Measurements from ENCODE around the gene RTP3.

The RTP3 gene

DNA sequence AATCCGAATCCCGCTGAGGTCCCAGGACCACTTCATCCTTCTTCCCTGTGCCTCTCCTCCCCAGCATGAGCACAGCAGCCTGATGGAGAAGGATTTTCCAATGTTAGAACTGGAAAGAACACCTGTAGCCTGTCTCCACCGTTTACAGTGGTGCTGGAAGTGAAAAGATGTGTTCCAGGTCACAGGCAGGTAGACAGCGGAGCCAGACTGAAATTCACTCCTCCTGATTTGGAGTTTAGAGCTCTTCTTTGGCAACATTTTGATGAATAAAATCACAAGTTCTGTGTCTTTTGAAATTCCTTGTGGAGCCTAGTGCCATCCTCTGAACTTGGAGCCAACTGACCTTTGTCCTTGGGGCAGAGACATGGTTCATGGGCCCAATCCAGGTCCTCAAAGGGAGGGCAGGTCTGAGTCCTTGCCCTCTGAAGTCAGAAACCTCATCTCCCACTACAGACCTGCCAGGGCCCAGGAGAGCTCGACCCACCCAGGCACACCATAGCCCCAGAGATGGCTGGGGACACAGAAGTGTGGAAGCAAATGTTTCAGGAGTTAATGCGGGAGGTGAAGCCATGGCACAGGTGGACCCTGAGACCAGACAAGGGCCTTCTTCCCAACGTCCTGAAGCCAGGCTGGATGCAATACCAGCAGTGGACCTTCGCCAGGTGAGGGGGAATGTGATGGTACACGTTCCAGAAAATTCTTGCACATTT, at the start of gene RTP3:
Gene RTP3, plus strand, starts transcription at position 421 of the 710 bp plus-strand sequence. Its CDS starts 87 bp downstream, at position 508.
- no peak for DNase-seq (ENCODE audit: low read depth in 1 of 2, low spot score in 1 of 2)

DNA sequence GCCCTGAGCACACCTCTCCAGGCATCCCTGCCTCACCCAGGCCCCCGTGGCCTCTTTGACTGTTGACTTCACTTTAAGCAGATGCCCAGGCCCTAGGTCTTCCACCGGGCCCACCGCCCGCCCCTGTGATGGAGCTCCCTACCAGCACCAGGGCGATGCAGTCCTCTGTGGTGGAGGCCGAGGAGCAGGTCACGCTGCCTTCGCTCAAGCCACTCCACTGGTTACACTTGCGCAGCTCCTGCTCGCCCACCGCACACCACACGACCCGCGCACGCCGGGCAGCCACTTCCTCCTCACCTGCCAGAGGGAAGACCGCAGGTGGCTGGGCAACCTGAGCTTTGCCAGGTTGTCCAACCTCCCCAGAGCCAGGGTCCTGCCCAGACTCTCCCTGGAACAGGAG, 49.1 kb upstream of the RTP3 start:
- DNase-seq (ENCODE audit: low read depth in 1 of 2, low spot score in 1 of 2): no peak

- DNase-seq (ENCODE audit: low read depth in 1 of 2, low spot score in 1 of 2): no peak
Observed at GRCh38 chr3:46449755-46450552, 47.8 kb upstream of the RTP3 start.

- no peak for DNase-seq (ENCODE audit: low read depth in 1 of 2, low spot score in 1 of 2)
Observed at GRCh38 chr3:46453526-46454208, 44.1 kb upstream of the RTP3 start.

DNA sequence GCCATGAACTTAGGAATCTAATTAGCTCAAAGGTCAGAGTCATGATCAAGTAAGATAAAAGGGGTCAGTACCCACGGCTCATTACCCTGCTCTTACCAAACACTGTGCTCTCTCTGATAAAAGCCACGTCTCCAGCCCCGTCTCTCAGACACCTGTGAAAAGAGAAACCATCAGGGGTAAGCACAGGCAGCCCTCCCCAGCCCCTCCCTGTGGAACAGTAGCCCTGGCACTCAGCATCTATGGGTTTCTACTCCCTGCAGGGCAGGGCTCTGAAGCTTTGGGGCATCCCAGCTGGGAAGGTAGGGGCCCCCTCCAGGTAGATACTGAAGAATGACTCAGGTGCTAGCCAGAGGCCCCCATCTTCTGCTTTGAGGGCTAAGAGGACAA, 43.6 kb upstream of the RTP3 start:
- DNase-seq (ENCODE audit: low read depth in 1 of 2, low spot score in 1 of 2): no peak

GRCh38 chr3:46454606-46455005, 43.2 kb upstream of the RTP3 start:
- DNase-seq (ENCODE audit: low read depth in 1 of 2, low spot score in 1 of 2): no peak

DNA sequence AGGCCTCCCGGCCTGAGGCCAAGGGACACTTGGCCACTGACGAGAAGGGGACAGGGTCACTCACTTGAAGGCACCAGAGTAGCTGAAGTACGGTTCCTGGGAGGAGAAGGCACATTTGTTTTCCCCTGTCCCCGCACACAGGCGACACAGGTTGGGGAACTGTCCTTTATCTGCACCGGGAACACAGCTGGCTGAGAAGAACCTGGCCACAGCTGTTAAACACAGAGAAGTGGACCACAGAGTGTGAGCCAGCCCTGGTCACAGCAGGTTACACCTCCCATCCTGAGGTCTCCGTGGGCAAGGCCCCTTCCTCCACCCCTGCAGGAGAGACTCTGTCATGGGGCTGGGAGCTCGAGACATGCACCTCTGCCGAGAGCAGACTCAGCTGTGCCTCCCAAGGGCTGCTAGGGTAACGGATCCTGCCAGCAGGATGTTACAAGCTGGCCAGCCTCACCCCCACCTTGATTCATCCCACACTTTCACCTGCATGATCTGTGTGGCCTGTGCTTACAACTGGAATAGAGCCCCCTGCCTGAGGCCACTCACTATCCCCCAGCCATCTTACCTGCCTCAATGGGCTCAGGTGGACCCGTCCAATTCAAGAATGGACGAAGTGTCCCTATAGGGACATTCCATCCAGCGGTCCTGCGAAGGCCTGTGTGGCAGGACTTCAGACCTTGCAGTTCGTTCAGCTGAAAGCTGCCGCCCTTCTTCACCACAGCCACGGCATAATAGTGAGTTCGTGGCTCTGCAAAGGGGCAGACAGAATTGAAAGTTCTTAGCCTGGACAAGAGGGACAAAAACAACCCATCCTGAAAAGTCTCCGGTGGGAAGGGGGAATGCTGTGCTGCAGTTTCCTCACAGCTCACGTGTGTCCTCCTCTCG, 42.3 kb upstream of the RTP3 start:
- no peak for DNase-seq (ENCODE audit: low read depth in 1 of 2, low spot score in 1 of 2)

DNA sequence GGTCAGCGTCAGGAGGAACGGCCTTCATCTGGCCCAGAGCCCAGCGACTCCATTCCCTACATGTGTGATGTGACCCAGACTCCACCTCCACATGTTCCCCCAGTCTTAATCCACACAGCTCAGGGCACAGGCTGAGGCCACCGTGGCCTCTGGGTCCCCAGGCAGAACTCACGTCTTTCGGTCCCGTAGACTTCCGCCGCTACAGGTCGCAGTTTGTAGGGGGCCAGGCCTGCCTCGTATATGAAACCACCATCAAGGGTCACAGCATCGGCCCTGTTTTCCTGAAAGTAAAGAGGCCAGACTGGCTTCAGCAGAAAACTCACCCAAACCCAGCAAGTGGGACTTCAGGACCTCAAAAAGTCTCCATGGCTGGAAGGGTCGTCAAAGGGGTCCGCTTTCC, 41.7 kb upstream of the RTP3 start:
- no peak for DNase-seq (ENCODE audit: low read depth in 1 of 2, low spot score in 1 of 2)

GRCh38 chr3:46460051-46460450, 37.7 kb upstream of the RTP3 start:
- DNase-seq (ENCODE audit: low read depth in 1 of 2, low spot score in 1 of 2): no peak

DNA sequence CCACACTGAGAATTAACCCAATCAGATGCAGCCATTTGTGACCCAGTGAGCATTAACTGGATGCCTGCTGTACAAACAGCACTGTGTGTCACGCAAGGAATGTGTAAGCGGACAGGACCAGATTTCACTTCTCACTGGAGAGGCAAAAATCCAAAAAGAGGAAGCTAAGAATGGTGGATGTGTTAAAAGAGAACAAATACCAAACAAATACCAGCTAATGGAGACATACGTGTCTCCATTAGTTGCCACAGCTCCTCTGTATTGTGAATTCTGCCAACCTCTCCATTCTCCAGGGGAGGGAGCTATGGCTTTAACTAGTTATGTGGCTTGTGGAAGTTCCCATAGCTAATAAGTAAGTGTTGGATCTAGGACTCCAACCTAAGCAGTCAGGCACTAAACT, 35.7 kb upstream of the RTP3 start:
- no peak for DNase-seq (ENCODE audit: low read depth in 1 of 2, low spot score in 1 of 2)

DNA sequence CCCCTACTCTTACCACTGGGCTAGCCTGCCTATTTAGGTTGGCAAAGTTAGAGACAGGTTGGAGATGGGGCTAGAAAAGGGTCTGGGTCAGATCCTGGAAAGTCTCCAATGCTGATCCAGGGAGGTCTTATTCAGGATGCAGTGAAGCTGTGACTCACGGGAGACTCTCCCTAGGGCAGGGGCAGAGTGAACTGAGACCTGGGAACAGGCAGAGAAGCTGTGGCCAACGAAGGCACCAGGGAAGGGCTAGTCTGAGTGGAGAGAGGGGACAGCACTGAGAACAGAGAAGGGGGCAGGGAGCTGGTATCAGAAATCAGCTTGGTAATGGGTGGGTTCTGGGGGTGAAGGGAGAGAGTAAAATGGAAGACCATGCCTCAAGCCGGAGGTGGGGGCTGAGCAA, 35.3 kb upstream of the RTP3 start:
- no peak for DNase-seq (ENCODE audit: low read depth in 1 of 2, low spot score in 1 of 2)

DNA sequence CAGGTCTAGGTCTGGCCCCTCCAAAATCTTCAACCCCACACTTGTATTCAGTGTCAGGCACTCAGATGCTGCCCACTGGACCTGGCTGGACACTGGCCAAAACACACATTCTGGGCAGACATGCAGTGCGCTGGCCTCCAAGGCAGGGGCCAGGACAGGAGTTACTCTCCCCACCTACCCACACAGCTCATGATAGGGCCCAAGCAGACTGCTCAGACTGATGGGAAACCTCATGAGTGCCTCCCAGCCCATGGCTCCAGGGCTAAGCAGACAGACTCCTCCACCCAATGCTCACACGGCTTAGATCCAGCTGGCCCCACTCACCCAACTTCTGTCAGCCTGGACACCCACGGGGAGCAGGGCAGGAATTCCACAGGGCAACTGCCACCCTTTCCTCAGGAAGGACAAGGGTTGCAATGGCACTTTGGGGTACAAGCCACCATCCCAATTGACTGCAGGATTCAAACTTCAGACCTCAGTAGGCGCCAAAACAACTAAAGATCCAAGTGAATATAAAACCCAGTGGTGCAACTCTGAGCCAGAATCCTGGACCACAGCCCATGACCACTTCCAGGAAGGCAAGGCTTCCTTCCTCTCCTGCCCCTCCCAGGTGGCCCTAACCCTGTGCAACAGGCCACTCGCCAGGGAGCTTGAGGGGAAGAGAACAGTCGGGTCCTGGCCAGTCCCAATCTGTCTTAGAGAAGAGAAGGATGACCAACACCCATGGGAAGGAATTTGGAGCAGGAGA, 34.5 kb upstream of the RTP3 start:
- no peak for DNase-seq (ENCODE audit: low read depth in 1 of 2, low spot score in 1 of 2)

DNA sequence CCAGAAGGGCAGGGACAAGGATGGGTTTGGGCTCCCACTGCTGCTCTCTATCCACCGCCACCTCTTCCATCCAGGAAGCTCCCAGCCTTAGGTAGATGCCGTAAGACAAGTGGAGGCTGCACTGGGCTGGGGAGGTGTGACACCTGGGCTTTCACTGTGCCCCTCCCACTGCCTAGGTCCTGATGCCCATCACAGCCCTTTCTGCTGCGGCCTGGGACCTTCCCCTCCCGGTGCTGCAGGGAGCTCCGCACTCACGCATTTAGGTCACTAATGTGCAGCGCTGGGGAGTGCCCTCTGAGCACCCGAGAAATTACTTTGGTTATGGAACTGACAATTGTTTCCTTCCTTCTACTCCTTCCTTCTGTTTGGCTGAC, 33.9 kb upstream of the RTP3 start:
- DNase-seq (ENCODE audit: low read depth in 1 of 2, low spot score in 1 of 2): no peak

- no peak for DNase-seq (ENCODE audit: low read depth in 1 of 2, low spot score in 1 of 2)
Observed at GRCh38 chr3:46464326-46465195, 33.2 kb upstream of the RTP3 start, which contains the start of gene LTF. TSS of gene LTF (minus strand) at chr3:46464905. CDS start at chr3:46464867, 38 bp downstream.

- DNase-seq (ENCODE audit: low read depth in 1 of 2, low spot score in 1 of 2): no peak
Observed at GRCh38 chr3:46465196-46465520, 32.6 kb upstream of the RTP3 start.

GRCh38 chr3:46466273-46466672, 31.5 kb upstream of the RTP3 start:
- no peak for DNase-seq (ENCODE audit: low read depth in 1 of 2, low spot score in 1 of 2)

GRCh38 chr3:46466871-46467403, 30.8 kb upstream of the RTP3 start:
- no peak for DNase-seq (ENCODE audit: low read depth in 1 of 2, low spot score in 1 of 2)

DNA sequence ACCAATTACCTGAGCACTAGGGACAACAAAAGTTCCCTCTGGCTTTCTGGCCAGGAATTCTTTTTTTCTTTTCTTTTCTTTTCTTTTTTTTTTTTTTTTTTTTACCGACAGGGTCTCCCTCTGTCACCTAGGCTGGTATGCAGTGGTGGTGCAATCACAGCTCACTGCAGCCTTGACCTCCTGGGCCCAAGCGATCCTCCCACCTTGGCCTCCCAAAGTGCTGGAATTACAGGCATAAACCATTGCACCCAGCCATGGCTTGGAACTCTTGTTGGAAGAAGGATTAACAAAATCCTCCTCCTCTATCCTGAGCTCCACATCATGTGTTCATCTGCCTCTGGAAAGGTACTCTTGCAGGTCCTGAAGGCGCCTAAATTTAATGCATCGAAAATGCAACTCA, 30.2 kb upstream of the RTP3 start:
- DNase-seq (ENCODE audit: low read depth in 1 of 2, low spot score in 1 of 2): no peak

All from stimulated activated CD4-positive, alpha-beta T cell treated with anti-CD3 and anti-CD28 coated beads, Interleukin-15, amount 100 ng/mL, for 1 hour (primary cell).